Mesodermal cell (in vitro differentiated cells): ENCODE results near the gene ACADL.
A peak's percentile ranks its signal among the peaks of the same experiment; 100 is the strongest.
"Not testable (repeated sequence)": the region's sequence is repeated elsewhere in the genome, so short reads cannot be mapped to it uniquely, and the experiment has no call there.

Experiments used
- H3K27ac ChIP-seq: 2 replicates; pipeline ENCODE4 v1.7.0; 2013; ENCODE audit warnings: mild to moderate bottlenecking, low read depth, low read length, moderate library complexity; ENCODE audit not compliant: severe bottlenecking
- H3K36me3 ChIP-seq: 2 replicates; pipeline ENCODE4 v1.7.1; 2013; ENCODE audit warnings: mild to moderate bottlenecking, low read length, moderate library complexity; ENCODE audit not compliant: control insufficient read depth, insufficient read depth
- H3K4me1 ChIP-seq: one replicate; pipeline ENCODE4 v1.7.1; 2013; ENCODE audit warnings: mild to moderate bottlenecking, low read length; ENCODE audit not compliant: insufficient read depth, control insufficient read depth, poor library complexity, severe bottlenecking
- H3K4me3 ChIP-seq: 2 replicates; pipeline ENCODE4 v1.7.0; 2013; ENCODE audit warnings: low read length, control low read depth, mild to moderate bottlenecking; ENCODE audit not compliant: insufficient read depth, poor library complexity, severe bottlenecking; ENCODE audit errors: extremely low read depth
- H3K9me3 ChIP-seq: 2 replicates; pipeline ENCODE4 v1.7.1; 2013; ENCODE audit warnings: mild to moderate bottlenecking, low read length, moderate library complexity; ENCODE audit not compliant: control insufficient read depth
- WGBS, 2 experiments: methylation state at CpG; one replicate each; pipeline ENCODE4 v1.1.5; 2013; ENCODE audit warnings: missing lambda C conversion rate in 2 of 2; ENCODE audit not compliant: insufficient coverage in 2 of 2; 5-methylcytosine and 5-hydroxymethylcytosine counted together

Gene ACADL

GRCh38 chr2:210181606-210182088, 43.6 kb downstream of the ACADL start:
- 51 to 54% methylated on average over 9 to 12 of the region's 12 CpGs for WGBS, 2 experiments
- not testable (repeated sequence) for H3K4me3 ChIP-seq

GRCh38 chr2:210181033-210181605, 44.1 kb downstream of the ACADL start:
- 100% methylated on average over 1 of the region's 3 CpGs; no CpG with 5 or more reads in 1 of the 2 experiments for WGBS, 2 experiments
- not testable (repeated sequence) for H3K27ac ChIP-seq, H3K9me3 ChIP-seq, H3K36me3 ChIP-seq, H3K4me1 ChIP-seq, H3K4me3 ChIP-seq

More at GRCh38 chr2:210181606-210182088, 43.6 kb downstream of the ACADL start:
- H3K27ac ChIP-seq, H3K9me3 ChIP-seq, H3K36me3 ChIP-seq, H3K4me1 ChIP-seq: not testable (repeated sequence)

- no CpG with 5 or more reads among the region's 1 CpG for WGBS, 2 experiments
- H3K27ac ChIP-seq: no peak overlapping the region
Measured at GRCh38 chr2:210180477-210180876, 44.8 kb downstream of the ACADL start.

GRCh38 chr2:210179351-210179990, 45.8 kb downstream of the ACADL start:
- no peak overlapping the region for H3K27ac ChIP-seq
- H3K4me1 ChIP-seq: no peaks in the 10 kb centered on the region
- peaks cover under 1% of the 10 kb centered on the region for H3K9me3 ChIP-seq
- no peak overlapping the region for H3K4me3 ChIP-seq
- no peaks in the 10 kb centered on the region for H3K36me3 ChIP-seq

More at GRCh38 chr2:210180477-210180876, 44.8 kb downstream of the ACADL start:
- no peaks in the 10 kb centered on the region for H3K36me3 ChIP-seq
- peaks cover 3% of the 10 kb centered on the region for H3K9me3 ChIP-seq
- no peak overlapping the region for H3K4me3 ChIP-seq
- no peaks in the 10 kb centered on the region for H3K4me1 ChIP-seq

GRCh38 chr2:210177769-210178168, 47.5 kb downstream of the ACADL start:
- Histone ChIP-seq H3K4me3 (no peak overlapping the region), H3K27ac (no peak overlapping the region), H3K4me1 (no peaks in the 10 kb centered on the region), H3K9me3 (no peaks in the 10 kb centered on the region), H3K36me3 (no peaks in the 10 kb centered on the region)
- 60% methylated on average over 1 of the region's 1 CpG; no CpG with 5 or more reads in 1 of the 2 experiments for WGBS, 2 experiments

GRCh38 chr2:210177115-210177514, 48.1 kb downstream of the ACADL start:
- 80% methylated on average over 1 of the region's 1 CpG; no CpG with 5 or more reads in 1 of the 2 experiments for WGBS, 2 experiments

GRCh38 chr2:210174086-210174485, 51.2 kb downstream of the ACADL start:
- Histone ChIP-seq H3K27ac (no peak overlapping the region), H3K4me3 (no peak overlapping the region), H3K4me1 (no peaks in the 10 kb centered on the region), H3K9me3 (no peaks in the 10 kb centered on the region), H3K36me3 (no peaks in the 10 kb centered on the region)

More at GRCh38 chr2:210177115-210177514, 48.1 kb downstream of the ACADL start:
- not testable (repeated sequence) for H3K36me3 ChIP-seq, H3K4me1 ChIP-seq, H3K4me3 ChIP-seq, H3K27ac ChIP-seq, H3K9me3 ChIP-seq

- Histone ChIP-seq H3K36me3 (no peaks in the 10 kb centered on the region), H3K9me3 (no peaks in the 10 kb centered on the region), H3K4me1 (no peaks in the 10 kb centered on the region), H3K27ac (peak overlapping the region; percentile 96), H3K4me3 (peak overlapping the region; percentile 50)
- 7 to 20% methylated on average over 2 to 3 of the region's 8 CpGs for WGBS, 2 experiments
Measured at GRCh38 chr2:210172219-210172575, 53.0 kb downstream of the ACADL start.

- 0% methylated on average over 38 to 43 of the region's 67 CpGs for WGBS, 2 experiments
Measured at GRCh38 chr2:210171309-210172218, 53.7 kb downstream of the ACADL start, which contains the start of gene KANSL1L. TSS of gene KANSL1L (minus strand) at chr2:210171409. CDS start at chr2:210154582, 16,827 bp downstream.

GRCh38 chr2:210170446-210171303, 54.6 kb downstream of the ACADL start:
- Histone ChIP-seq H3K27ac (peak overlapping the region; percentile 96), H3K36me3 (no peaks in the 10 kb centered on the region), H3K4me3 (peak overlapping the region; percentile 67), H3K9me3 (no peaks in the 10 kb centered on the region), H3K4me1 (no peaks in the 10 kb centered on the region)
- WGBS, 2 experiments: 0% methylated on average over 31 of the region's 64 CpGs

More at GRCh38 chr2:210171309-210172218, 53.7 kb downstream of the ACADL start, which contains the start of gene KANSL1L:
- Histone ChIP-seq H3K27ac (peak within 1 kb of the TSS; percentile 96), H3K4me3 (peak within 1 kb of the TSS; percentile 67), H3K36me3 (no peaks in the 10 kb centered on the region), H3K4me1 (no peaks in the 10 kb centered on the region), H3K9me3 (no peaks in the 10 kb centered on the region)
